RKO (cell line): ENCODE results near the gene COG2.
A peak's percentile ranks its signal among the peaks of the same experiment; 100 is the strongest.

ENCODE experiments used
- DNase-seq: peaks from one replicate; pipeline ENCODE4 v3.0.0-alpha.2; 2016; ENCODE audit warnings: low spot score

Gene COG2

DNA sequence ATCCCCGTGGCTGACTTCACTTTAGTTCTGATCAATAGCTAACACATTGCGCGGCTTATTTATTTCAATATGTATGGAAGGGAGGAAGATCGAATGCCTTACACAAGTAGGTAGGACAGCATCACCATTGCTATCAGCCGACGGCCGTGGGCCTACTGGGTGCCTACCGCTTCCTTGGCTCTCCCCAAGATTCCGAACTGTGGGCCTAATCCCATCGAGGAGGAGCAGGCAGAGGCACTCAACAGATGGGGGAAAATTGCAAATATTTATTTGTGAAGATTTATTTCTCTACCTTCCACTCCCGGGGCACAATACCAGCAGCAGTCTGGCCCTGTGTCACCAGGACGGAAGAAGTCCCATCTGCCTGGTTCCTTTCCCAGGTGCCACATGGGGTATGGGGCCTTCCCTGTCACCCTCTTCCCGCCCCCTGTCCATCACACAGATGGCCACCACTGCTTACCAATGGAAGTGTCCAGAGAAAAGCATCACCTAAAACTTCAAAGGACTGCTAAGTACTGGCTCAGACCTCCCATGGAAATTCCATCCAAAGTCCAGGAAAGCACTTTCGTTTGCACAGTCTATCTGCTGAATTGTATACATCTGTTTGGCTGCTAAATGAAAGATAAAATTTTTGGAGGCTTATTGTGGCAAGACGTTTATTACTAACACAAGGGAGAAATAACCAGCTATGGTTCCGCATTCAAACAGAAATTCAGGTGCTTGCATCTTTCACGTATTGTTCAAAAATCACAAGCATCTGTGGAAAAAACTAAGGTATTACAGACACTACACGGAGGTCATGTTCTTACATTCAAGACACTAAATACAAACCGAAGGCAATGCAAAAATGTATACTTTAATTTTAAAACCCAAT, 59.9 kb downstream of the COG2 start:
- no peak for DNase-seq

DNA sequence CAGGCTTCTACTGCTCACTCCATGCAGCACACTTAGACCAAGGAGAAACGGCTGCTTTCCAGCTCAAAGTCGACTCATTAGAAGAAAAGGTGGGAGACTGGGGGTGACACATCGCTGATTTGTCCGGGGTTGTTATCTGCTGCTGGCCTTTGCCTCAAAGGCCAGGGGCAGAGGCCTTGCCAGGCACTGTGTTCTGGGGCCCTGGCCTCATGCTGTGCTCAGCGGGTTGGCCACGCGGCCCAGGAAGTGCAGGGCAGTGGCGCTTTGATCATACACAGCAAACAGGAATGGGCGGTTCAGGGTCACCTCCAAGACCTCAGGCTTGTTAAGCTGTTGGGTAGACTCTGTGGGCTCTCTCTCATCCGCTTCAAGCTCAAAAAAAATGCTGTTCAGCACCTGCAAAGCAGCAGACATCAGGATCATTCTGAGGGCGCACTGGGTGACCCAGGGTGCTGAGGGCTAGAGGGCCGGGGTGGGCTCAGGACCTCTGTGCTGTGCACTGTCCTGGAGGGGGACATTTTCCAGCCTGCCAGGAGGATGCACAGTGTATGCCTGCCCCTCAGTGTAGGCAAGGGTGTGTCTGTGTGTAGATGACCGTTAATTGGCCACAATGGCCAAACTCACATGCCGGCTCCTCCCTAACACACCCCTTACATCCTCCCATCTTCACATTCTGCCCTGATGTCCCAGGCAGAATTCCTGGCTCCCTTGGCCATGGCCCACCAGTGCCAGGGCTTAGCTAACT, 60.8 kb downstream of the COG2 start:
- DNase-seq = peak; percentile 5

- DNase-seq = no peak
Observed at GRCh38 chr1:230703679-230704385, 61.6 kb downstream of the COG2 start.

- DNase-seq = no peak
Observed at GRCh38 chr1:230704830-230705229, 62.5 kb downstream of the COG2 start.

DNA sequence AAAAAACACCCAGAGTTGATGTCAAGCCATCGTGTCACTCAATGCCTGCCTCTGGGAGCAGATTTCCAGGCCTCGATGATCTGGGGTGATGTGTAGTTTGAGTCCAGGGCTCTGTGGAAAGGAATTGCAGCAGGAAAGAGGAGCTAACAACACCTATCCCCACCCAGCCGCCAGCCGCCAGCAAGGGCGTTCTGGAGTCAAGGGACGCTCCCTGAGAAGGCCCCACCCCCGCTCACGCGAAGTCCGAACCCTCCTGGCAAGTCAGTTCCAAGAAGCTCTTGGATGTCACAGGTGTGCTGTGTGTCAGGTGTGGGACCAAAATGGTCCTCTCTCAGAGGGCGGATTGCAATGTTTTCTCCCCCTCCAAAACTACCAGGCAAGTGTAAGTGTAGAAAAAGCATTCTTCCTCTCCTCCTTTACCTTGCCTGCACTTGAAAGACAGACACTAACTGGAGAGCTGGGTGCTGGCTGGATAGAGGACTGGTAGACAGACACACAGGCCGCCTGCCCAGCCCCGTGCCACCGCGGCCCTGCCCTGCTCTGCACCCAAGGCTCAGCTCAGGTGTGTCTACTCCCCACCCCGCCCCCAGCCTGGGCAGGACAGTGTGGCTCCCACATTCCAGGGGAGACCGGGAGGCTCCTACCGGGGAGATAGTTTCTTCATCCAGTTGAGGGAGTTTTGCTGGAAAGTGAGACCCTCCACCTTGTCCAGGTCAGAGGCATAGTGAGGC, 63.2 kb downstream of the COG2 start:
- DNase-seq = no peak

- DNase-seq = no peak
Observed at GRCh38 chr1:230706020-230706699, 63.9 kb downstream of the COG2 start.

GRCh38 chr1:230706887-230707731, 64.8 kb downstream of the COG2 start:
- DNase-seq = no peak

GRCh38 chr1:230707732-230708630, 65.7 kb downstream of the COG2 start:
- DNase-seq = no peak

- no peak for DNase-seq
Observed at GRCh38 chr1:230708631-230709580, 66.6 kb downstream of the COG2 start.

DNA sequence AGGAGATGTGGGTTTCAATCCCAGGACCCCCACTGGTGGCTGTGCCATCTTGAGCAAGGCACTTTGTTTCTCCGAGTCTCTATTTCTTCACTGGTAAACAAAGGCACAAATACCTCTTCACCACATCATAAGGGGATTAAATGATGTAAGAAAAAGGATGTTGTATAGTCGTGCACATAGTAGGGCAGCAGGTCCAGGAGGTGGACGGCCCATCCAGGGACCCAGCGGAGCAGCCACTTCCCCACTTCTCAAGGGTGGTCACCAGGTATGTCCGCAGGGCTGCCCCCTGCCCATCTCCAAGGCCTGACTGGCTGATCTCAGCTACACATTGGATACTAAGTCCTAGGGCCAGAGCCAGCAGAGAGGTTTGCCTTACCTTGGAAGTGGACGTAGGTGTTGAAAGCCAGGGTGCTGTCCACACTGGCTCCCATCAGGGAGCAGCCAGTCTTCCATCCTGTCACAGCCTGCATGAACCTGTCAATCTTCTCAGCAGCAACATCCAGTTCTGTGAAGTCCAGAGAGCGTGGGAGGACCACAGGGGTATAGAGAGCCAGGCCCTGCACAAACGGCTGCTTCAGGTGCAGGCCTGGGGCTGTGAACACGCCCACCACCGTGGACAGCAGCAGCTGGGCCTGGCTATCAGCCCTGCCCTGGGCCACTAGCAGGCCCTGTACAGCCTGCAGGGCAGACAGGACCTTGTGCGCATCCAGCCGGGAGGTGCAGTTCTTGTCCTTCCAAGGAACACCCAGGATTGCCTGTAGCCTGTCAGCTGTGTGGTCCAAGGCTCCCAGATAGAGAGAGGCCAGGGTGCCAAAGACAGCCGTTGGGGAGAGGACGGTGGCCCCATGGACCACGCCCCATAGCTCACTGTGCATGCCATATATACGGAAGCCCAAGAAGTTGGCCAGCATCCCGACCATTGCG, 67.6 kb downstream of the COG2 start:
- no peak for DNase-seq

- no peak for DNase-seq
Observed at GRCh38 chr1:230710543-230710904, 68.2 kb downstream of the COG2 start.

- DNase-seq = no peak
Observed at GRCh38 chr1:230711245-230711644, 69.0 kb downstream of the COG2 start.

DNA sequence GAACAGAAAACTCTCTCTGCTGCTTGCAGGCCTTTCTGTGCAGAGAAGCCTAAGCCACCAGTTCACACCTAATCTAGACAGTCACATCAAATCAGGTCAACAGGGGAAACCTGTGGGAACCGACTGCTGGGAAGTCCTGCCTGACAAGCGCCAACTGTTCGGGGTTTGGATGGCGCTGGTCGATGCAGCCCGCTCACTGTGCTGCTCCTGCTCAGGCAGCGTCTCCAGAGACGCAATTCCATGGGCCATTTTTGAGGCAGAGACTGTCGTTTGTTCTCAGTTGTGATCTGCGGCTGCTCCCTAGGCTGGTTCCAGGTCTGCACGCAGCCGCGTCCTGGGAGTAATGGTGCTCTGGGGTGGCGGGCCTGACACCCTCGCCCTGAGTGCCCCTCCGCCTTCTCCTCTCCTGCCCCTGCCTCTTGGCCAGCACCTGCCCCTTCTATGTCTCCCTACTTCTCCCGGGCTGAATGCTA, 70.2 kb downstream of the COG2 start:
- no peak for DNase-seq

DNA sequence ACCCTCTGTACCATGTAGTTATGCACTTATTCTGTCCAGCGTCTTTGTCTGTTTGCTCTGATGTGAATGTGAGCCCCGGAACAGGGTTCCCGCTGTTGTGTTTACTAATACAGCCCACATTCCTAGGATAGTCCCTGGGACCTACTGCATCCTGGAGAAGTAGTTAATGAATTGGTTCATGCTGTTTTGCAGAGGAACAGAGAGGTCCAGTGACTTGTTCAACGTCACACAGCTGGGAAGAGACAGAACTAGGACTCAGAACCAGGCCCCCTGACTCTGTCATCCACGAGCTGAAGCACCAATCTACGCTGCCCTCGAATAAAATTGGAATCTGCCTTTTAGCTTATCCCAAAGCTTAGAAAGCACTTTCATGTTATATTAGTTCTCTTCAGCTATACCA, 70.9 kb downstream of the COG2 start:
- no peak for DNase-seq

DNA sequence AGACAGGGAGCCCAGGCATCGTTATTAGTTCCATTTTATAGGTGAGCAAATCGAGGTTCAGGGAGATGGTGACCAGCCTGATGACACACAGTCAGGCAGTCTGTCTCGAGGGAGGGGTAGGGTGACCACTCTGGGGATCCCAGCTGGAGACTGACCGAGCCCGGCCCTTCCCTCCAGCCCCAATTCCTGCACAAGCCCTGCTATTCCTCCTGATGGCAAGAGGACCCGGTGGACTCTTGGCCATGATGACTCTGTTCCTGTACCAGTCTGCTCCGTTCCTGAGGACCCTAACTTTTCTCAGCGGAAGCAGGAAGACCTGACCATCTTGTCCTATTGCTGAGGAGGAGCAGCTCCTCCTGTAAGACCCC, 71.2 kb downstream of the COG2 start:
- DNase-seq = no peak

DNA sequence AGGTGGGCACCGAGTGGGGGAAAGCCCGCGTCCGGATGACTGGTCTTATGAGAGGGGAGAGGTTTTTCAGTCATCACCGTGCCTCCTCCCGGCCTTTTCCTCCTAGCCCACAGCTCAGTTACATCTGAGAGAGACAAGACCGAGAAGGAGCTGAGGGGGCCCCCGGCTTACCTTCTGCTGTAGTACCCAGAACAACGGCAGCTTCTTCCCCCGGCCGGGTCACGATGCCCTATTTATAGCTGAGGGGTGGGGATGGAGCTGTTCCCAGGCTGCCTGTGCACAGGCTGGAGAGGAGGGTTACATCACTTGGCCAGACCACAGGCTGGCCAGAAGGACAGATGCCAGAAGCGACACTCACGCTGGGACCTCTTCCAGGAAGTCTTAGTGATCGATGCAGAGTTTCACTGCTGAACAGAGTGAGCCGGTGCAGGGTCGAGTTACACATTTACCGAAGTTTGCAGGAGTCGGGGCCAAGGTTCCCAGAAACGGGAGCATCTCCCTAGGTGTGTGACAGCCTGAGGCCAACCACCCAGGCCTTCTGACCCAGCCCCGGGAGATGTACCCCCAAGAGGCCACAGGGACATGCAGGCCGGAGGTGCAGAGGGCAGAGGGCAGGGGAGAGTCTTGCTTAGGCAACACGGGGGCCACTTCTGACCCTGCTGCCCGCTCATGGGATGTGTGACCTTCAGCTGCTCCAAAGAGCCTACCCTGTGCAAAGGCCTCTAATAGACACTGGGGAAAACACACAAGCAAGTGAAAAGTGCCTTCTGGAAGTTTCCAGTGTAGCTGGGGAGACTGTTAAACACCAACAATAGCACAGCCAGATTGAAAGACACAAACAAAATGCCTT, 71.9 kb downstream of the COG2 start, which contains the start of gene AGT:
TSS of gene AGT (minus strand) at position 208 of the 850 bp plus-strand sequence. CDS start 3,299 bp downstream, outside the sequence.
- DNase-seq = no peak
